SK-N-MC (cell line): Measurements from ENCODE around the gene NEK6.

Experiments used
- EZH2 ChIP-seq: fragments of 200-600 bp; sonication (generic); IDR thresholded peaks from one replicate; pipeline ENCODE4 v1.6.1; 2017; ENCODE audit warnings: antibody characterized with exemption
- FOXP2 ChIP-seq: optimal IDR thresholded peaks from 2 replicates; pipeline ENCODE3; 2011; ENCODE audit warnings: mild to moderate bottlenecking, moderate library complexity; ENCODE audit not compliant: insufficient read depth; ENCODE audit errors: extremely low read length, control extremely low read depth
- POLR2AphosphoS5 ChIP-seq: IDR thresholded peaks from 2 replicates; pipeline ENCODE4 v1.6.1; 2012; ENCODE audit warnings: mild to moderate bottlenecking, low read depth, low read length, borderline replicate concordance

DNA sequence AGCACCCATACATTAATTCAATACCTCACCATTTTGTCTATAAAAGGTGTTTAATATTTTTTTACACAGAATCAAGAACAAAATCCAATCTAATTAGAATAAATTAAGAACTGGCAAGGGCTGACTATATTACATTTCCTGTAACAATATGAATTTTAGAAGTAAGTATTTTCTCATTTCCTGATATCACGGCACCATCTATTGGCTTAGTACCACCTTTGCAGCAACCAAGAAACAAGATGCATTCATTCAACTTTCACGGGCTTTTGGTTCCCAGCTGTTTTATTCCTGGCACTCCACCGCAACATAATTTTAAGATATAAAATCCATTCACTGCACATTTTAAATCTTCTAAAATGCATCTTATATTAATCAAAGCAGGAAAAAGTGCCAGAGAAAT lies 136.8 kb downstream of the NEK6 start:
- TF ChIP-seq POLR2AphosphoS5 (no peak), EZH2 (no peak), FOXP2 (no peak)
